ENCODE measurements around the gene GRK5.
"Not testable (repeated sequence)": the region's sequence is repeated elsewhere in the genome, so short reads cannot be mapped to it uniquely, and the experiment has no call there.

Gene GRK5

GRCh38 chr10:119237722-119238436 is 30.5 kb downstream of the GRK5 start:
- Histone ChIP-seq H3K9ac (ENCODE audit: low read length) (no peak overlapping the region), H3K14ac (ENCODE audit: low read length) (no peak overlapping the region), H3K4me3 (ENCODE audit: low read depth, low read length) (no peak overlapping the region), H2AK5ac (ENCODE audit: low read length) (no peak overlapping the region), H4K91ac (ENCODE audit: low read depth, low read length) (no peak overlapping the region), H3K27ac (ENCODE audit: low read depth, low read length) (no peak overlapping the region), H2BK12ac (ENCODE audit: low read length) (no peak overlapping the region), H3K36me3 (ENCODE audit: control insufficient read depth in 1 of 2, insufficient read depth in 2 of 2, low read length in 2 of 2) (no peaks in the 10 kb centered on the region), H3K9me3 (ENCODE audit: insufficient read depth, low read depth, low read length) (no peaks in the 10 kb centered on the region), H3K4ac (ENCODE audit: low read depth, low read length) (no peak overlapping the region), H3K23ac (ENCODE audit: low read length) (no peak overlapping the region), H3K4me1 (ENCODE audit: control insufficient read depth in 1 of 2, insufficient read depth in 2 of 2, low read length in 2 of 2) (peaks cover 3 to 5% of the 10 kb centered on the region in 2 experiments), H2BK120ac (ENCODE audit: insufficient read depth, low read length, poor library complexity) (no peak overlapping the region), H3K79me1 (ENCODE audit: low read length) (no peaks in the 10 kb centered on the region), H3K18ac (ENCODE audit: low read length) (no peak overlapping the region), H3K27me3 (ENCODE audit: insufficient read depth, low read length) (no peaks in the 10 kb centered on the region), H3K79me2 (ENCODE audit: control insufficient read depth, insufficient read depth, low read length, poor library complexity) (no peaks in the 10 kb centered on the region), H4K8ac (ENCODE audit: low read depth, low read length) (no peak overlapping the region), H2AFZ (ENCODE audit: insufficient read depth, low read length, poor library complexity) (no peak overlapping the region), H4K12ac (ENCODE audit: low read depth, low read length) (no peak overlapping the region), H3K4me2 (ENCODE audit: low read length) (no peak overlapping the region), H2BK5ac (ENCODE audit: low read depth, low read length, poor library complexity) (no peak overlapping the region)
- WGBS (ENCODE audit: extremely low coverage, insufficient coverage, insufficient read length): no CpG with 5 or more reads among the region's 8 CpGs
- no peak for DNase-seq

GRCh38 chr10:119238577-119238976 is 31.2 kb downstream of the GRK5 start:
- H4K91ac ChIP-seq (ENCODE audit: low read depth, low read length): no peak overlapping the region
- no peak overlapping the region for H4K12ac ChIP-seq (ENCODE audit: low read depth, low read length)
- H2AK5ac ChIP-seq (ENCODE audit: low read length): no peak overlapping the region
- WGBS (ENCODE audit: extremely low coverage, insufficient coverage, insufficient read length): no CpG with 5 or more reads among the region's 8 CpGs
- H3K79me2 ChIP-seq (ENCODE audit: control insufficient read depth, insufficient read depth, low read length, poor library complexity): no peaks in the 10 kb centered on the region
- H4K8ac ChIP-seq (ENCODE audit: low read depth, low read length): no peak overlapping the region
- no peak overlapping the region for H3K4ac ChIP-seq (ENCODE audit: low read depth, low read length)
- peaks cover 6 to 9% of the 10 kb centered on the region in 2 experiments for H3K4me1 ChIP-seq (ENCODE audit: control insufficient read depth in 1 of 2, insufficient read depth in 2 of 2, low read length in 2 of 2)
- no peak overlapping the region for H3K18ac ChIP-seq (ENCODE audit: low read length)
- no peak overlapping the region for H2AFZ ChIP-seq (ENCODE audit: insufficient read depth, low read length, poor library complexity)
- no peaks in the 10 kb centered on the region for H3K79me1 ChIP-seq (ENCODE audit: low read length)
- no peak overlapping the region for H3K9ac ChIP-seq (ENCODE audit: low read length)
- no peak overlapping the region for H2BK12ac ChIP-seq (ENCODE audit: low read length)
- no peak overlapping the region for H3K23ac ChIP-seq (ENCODE audit: low read length)
- no peak overlapping the region for H3K14ac ChIP-seq (ENCODE audit: low read length)
- H3K4me2 ChIP-seq (ENCODE audit: low read length): no peak overlapping the region
- no peaks in the 10 kb centered on the region for H3K27me3 ChIP-seq (ENCODE audit: insufficient read depth, low read length)
- no peak overlapping the region for H3K4me3 ChIP-seq (ENCODE audit: low read depth, low read length)
- no peak overlapping the region for H2BK5ac ChIP-seq (ENCODE audit: low read depth, low read length, poor library complexity)
- no peak overlapping the region for H3K27ac ChIP-seq (ENCODE audit: low read depth, low read length)
- no peak overlapping the region for H2BK120ac ChIP-seq (ENCODE audit: insufficient read depth, low read length, poor library complexity)
- DNase-seq: no peak
- H3K9me3 ChIP-seq (ENCODE audit: insufficient read depth, low read depth, low read length): no peaks in the 10 kb centered on the region
- H3K36me3 ChIP-seq (ENCODE audit: control insufficient read depth in 1 of 2, insufficient read depth in 2 of 2, low read length in 2 of 2): no peaks in the 10 kb centered on the region

GRCh38 chr10:119239015-119239414 is 31.6 kb downstream of the GRK5 start:
- H4K8ac ChIP-seq (ENCODE audit: low read depth, low read length); H4K91ac ChIP-seq (ENCODE audit: low read depth, low read length); H3K4me2 ChIP-seq (ENCODE audit: low read length); H3K9me3 ChIP-seq (ENCODE audit: insufficient read depth, low read depth, low read length); H3K36me3 ChIP-seq (ENCODE audit: control insufficient read depth in 1 of 2, insufficient read depth in 2 of 2, low read length in 2 of 2); H2AFZ ChIP-seq (ENCODE audit: insufficient read depth, low read length, poor library complexity); H3K23ac ChIP-seq (ENCODE audit: low read length); H3K18ac ChIP-seq (ENCODE audit: low read length); H3K27ac ChIP-seq (ENCODE audit: low read depth, low read length); H3K27me3 ChIP-seq (ENCODE audit: insufficient read depth, low read length); H4K12ac ChIP-seq (ENCODE audit: low read depth, low read length); H3K14ac ChIP-seq (ENCODE audit: low read length); H3K4ac ChIP-seq (ENCODE audit: low read depth, low read length); H2BK12ac ChIP-seq (ENCODE audit: low read length); H3K9ac ChIP-seq (ENCODE audit: low read length); H3K4me3 ChIP-seq (ENCODE audit: low read depth, low read length); H2BK120ac ChIP-seq (ENCODE audit: insufficient read depth, low read length, poor library complexity); DNase-seq; H3K79me2 ChIP-seq (ENCODE audit: control insufficient read depth, insufficient read depth, low read length, poor library complexity); H3K79me1 ChIP-seq (ENCODE audit: low read length); H2BK5ac ChIP-seq (ENCODE audit: low read depth, low read length, poor library complexity); H2AK5ac ChIP-seq (ENCODE audit: low read length): not testable (repeated sequence)
- no CpG with 5 or more reads among the region's 6 CpGs for WGBS (ENCODE audit: extremely low coverage, insufficient coverage, insufficient read length)
- peaks cover 6 to 12% of the 10 kb centered on the region in 2 experiments for H3K4me1 ChIP-seq (ENCODE audit: control insufficient read depth in 1 of 2, insufficient read depth in 2 of 2, low read length in 2 of 2)

- H3K18ac ChIP-seq (ENCODE audit: low read length); H3K27me3 ChIP-seq (ENCODE audit: insufficient read depth, low read length); H3K4me2 ChIP-seq (ENCODE audit: low read length); H4K91ac ChIP-seq (ENCODE audit: low read depth, low read length); H3K23ac ChIP-seq (ENCODE audit: low read length); H3K27ac ChIP-seq (ENCODE audit: low read depth, low read length); H3K4ac ChIP-seq (ENCODE audit: low read depth, low read length); DNase-seq; H3K36me3 ChIP-seq (ENCODE audit: control insufficient read depth in 1 of 2, insufficient read depth in 2 of 2, low read length in 2 of 2); H4K8ac ChIP-seq (ENCODE audit: low read depth, low read length); H3K9ac ChIP-seq (ENCODE audit: low read length); H3K9me3 ChIP-seq (ENCODE audit: insufficient read depth, low read depth, low read length); H3K4me3 ChIP-seq (ENCODE audit: low read depth, low read length); H2AK5ac ChIP-seq (ENCODE audit: low read length); H3K14ac ChIP-seq (ENCODE audit: low read length); H2BK5ac ChIP-seq (ENCODE audit: low read depth, low read length, poor library complexity); H3K79me1 ChIP-seq (ENCODE audit: low read length); H3K79me2 ChIP-seq (ENCODE audit: control insufficient read depth, insufficient read depth, low read length, poor library complexity); H2BK12ac ChIP-seq (ENCODE audit: low read length); H2AFZ ChIP-seq (ENCODE audit: insufficient read depth, low read length, poor library complexity); H2BK120ac ChIP-seq (ENCODE audit: insufficient read depth, low read length, poor library complexity); H4K12ac ChIP-seq (ENCODE audit: low read depth, low read length): not testable (repeated sequence)
- WGBS (ENCODE audit: extremely low coverage, insufficient coverage, insufficient read length): no CpG with 5 or more reads among the region's 4 CpGs
- H3K4me1 ChIP-seq (ENCODE audit: control insufficient read depth in 1 of 2, insufficient read depth in 2 of 2, low read length in 2 of 2): peaks cover 6 to 12% of the 10 kb centered on the region in 2 experiments
Observed at GRCh38 chr10:119239630-119240029, 32.3 kb downstream of the GRK5 start.
